HG03558 (cell line): ENCODE data around the gene ST6GALNAC6.

ENCODE experiments used
- ATAC-seq: cut with Tn5 transposase; IDR thresholded peaks from one replicate; pipeline ENCODE4 v1.9.1; 2021; ENCODE audit warnings: moderate number of reproducible peaks; ENCODE audit not compliant: unreplicated experiment; ENCODE audit errors: extremely low read depth

The ST6GALNAC6 gene

DNA sequence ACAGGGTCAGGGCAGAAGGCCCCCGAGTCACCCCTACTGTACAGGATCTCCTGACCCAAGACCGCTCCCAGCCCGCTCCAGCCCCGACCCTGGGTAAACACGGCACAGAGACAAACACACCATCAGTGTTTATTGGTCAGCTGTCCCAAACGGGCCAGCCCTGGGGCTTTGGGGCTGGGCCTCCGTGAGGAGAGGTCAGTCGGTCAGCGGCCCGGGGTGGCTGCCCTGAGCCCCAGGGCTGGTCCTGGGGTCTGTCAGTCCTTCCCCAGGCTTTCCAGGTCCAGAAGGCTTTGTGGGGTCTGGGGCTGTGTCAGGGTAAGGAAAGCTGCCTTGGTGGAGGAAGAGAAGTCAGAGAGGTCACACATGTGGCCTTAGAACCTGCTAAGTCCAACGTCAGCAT lies 35.6 kb upstream of the ST6GALNAC6 start:
- no peak for ATAC-seq

DNA sequence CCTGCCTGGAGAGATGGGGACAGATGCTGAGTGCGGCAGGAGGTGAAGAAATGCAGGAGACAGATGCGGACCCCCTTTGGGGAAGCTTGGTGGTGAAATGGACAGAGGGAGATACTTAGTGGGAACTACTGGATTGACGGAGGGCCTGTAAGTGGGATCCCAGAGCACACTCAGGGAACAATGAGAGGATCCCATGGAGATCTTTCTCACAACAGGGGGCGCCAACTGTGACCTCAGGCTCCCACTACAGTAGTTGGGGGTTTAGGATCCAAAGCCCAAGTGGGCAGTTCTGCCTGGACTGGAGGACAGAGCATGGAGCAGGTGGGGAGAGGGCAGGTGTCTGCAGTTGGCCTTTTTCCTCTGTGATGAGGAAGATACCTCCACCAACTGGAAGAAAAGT lies 34.8 kb upstream of the ST6GALNAC6 start:
- no peak for ATAC-seq

- ATAC-seq, result no peak
Measured at GRCh38 chr9:127931092-127931881, 31.9 kb upstream of the ST6GALNAC6 start.

DNA sequence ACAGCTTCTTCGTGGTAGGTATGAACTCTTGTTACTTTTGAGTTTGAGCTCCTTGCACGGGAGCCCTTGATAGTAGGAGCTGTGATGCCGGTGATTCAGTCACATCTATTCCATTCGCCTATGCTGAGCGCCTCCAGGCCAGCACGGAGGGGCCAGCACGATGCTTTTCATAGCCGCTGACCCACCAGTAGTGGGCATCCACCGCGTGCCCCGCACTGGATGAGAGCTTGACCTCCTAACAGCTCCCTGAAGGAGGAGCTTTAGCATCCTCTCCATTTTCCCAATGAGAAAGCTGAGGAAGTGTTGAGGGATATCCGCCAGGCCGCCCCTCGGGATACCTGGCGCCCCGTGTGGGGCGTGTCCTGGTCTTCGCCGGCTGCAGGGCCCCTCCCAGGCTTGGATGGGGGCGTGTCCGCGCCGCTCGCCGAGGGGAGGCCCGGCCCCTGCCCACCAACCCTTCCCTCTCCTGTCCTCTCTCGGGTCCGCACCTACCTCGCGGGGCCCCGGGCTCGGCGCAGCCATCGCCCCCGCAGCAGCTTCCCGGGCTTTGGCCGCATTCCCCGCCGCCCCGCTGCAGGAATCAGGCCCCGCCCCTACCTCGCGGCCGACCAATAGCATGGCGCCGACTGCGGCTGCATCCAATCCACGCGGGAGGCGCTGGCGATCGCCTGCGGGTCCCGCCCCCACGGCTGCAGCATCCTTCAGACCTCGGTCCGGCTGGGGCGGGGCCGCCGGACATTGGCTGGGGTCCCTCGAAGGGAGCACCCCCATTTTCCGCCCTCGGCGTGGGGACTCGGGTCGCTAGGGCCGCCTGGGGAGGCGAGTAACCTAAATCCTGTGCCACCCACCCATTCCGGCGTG lies 31.1 kb upstream of the ST6GALNAC6 start, which contains the start of gene PIP5KL1:
TSS of gene PIP5KL1 (minus strand) at position 547 of the 861 bp plus-strand sequence. CDS start at position 522, 25 bp downstream.
- ATAC-seq, result no peak

GRCh38 chr9:127929625-127929979 lies 30.2 kb upstream of the ST6GALNAC6 start:
- ATAC-seq, result no peak

DNA sequence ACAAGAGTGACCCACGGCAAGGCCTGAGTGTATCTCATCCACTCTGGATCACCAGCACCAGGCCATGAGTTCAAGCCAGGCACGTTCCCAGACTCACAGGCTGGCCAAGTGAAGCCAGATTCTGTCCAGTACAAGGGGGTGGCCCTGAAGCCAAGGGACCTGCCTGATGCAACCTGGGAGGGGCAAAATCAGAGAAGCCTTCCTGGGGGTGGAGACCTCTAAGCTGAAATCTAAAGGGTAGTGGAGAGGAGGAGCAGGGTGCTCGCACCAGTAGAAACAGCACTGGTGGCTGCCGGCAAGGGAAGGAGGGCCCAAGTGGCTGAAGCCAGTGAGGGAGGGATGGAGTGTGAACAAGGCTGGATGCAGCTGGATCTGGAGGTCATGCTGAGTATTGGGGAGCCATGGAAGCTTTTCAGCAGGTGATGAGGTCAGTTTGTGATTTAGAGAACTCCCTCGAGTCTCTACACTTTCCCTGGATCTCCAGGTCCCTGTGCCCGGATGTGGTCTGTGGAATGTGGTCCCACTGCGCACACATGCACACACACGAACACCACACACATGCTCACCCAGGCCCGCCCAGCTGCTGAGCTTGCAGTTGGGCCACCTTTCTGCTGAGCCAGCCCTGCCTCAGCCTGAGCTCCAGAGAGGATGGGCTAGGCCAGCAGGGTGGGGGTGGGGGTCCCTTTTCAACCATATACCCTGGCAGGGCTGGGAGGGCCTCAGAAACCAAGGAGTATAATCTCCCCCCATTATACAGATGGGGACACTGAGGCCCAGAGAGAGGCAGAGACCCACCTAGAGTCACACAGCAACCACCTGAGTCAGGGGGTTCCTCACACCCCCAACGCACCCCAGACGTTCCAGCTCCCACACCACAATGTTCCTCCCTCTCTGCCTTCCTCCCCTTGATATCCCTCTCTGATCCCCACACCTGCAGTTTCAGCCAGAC lies 29.5 kb upstream of the ST6GALNAC6 start:
- no peak for ATAC-seq

DNA sequence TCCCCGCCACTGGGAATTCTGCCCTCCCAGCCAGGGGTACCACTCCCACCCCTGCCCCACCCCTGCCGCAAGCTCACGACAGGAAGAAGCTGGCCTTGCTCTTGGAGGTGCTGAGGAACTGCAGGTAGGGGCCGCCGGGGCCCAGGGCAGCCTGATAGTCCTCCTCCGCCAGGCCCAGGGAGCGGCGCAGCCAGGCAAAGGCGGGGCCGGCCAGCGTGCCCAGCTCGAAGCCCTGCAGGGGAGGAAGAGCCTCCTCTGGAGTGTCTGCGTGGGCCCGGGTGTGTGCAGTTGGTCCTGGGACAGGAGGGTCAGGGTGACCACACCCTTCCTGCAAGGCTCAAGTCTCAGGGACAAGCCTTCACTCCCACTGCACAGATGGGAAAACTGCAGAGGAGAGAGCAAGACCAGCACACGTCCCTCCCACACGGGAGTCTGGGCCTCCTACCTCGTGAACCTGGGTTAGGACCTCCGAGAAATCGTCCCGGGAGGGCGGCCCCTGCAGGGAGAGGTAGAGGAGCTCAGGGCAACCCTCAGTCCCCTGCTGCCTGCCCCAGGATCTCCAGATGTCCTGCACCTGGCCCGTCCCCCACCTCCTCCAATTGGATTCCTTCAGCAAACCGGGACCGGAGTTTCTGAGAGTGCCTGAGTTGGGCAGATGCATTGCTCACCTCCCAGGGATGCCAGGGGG lies 28.7 kb upstream of the ST6GALNAC6 start:
- ATAC-seq, result no peak

- no peak for ATAC-seq
Measured at GRCh38 chr9:127927201-127927987, 28.0 kb upstream of the ST6GALNAC6 start.

- ATAC-seq, result no peak
Measured at GRCh38 chr9:127926906-127927200, 27.4 kb upstream of the ST6GALNAC6 start.

DNA sequence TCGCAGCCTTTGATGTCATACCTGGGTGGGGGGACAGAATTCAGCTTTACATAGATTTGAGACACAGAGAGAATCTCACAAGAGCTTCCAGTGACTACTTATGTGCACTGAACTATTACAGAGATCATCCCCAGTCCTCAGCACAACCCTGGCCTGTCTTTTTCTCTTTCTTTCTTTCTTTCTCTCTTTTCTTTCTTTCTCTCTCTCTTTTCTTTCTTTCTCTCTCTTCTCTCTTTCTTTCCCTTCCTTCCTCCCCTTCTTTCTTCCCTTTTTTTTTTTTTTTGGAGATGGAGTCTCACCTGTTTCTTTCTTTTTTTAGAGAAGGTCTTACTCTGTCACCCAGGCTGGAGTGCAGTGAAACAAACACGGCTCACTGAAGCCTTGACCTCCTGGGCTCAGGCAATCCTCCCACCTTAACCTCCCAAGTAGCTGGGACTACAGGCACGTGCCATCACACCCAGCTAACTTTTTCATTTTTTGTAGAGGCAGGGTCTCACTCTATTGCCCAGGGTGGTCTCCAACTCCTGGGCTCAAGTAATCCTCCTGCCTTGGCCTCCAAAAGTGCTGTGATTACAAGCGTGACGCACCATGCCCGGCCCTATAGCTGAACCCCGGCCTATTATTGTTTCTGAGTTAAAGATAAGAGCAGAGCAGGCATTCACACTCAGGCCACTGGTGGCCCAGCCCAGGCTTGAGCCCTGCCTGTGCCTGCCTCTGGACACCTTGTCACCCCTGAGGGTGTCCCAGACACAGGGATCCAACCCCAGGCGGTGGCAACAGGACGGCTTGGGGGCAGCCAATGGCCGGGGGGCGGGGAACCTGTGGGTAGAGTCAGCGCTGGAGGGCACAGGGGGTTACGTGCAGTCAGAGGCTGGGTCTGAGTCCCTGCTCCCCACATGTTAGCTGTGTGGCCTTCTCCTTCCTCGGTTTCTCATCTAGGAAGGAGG lies 26.8 kb upstream of the ST6GALNAC6 start:
- no peak for ATAC-seq

- no peak for ATAC-seq
Measured at GRCh38 chr9:127924736-127925444, 25.5 kb upstream of the ST6GALNAC6 start.

GRCh38 chr9:127923771-127924170 lies 24.4 kb upstream of the ST6GALNAC6 start:
- ATAC-seq, result no peak

DNA sequence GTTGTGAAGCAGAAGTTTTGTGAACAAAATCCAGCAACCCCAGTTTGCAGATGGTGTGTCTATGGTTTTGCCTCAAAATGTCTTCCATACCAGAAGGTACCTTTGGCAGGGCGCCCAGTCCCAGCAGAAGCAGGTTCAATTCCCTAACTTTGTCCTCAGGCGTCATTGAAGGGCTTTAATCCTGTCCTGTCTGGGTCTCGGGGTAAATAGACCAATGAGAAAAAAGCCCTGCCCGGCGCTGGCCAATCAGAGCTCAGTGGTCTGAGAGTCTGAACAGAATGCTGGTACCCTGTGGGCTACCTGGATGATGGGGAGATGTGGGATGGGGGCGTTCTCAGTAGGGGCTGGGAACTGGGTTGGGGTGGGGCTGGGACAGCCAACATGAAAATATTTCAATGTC lies 23.6 kb upstream of the ST6GALNAC6 start:
- no peak for ATAC-seq

DNA sequence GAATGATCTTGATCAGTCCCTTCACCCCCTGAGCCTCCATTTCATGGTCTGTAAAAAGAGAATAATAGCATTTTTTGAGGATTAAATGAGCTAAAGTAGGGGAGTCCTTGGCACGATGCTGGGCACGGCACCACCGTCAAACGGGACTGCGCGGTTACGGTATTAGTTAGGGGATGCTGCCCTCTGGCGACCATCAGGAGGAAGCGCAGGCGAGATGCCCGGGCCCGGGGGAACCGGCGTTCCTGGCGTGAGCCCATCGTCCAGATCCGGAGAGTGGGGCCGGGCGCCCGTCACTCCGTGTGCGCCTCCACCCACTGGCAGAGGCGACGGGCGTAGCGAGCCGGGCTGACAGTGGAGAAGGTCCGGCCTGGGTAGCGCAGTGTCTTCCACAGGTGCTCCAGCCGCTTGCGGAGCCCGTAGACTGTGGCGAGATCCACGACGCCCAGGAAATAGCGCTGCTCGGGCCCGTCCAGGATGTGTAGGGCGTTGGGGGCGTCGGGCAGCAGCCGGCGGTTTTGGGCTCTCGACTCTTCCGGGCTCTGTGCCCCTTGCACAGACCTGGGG lies 22.2 kb upstream of the ST6GALNAC6 start:
- ATAC-seq, result no peak

DNA sequence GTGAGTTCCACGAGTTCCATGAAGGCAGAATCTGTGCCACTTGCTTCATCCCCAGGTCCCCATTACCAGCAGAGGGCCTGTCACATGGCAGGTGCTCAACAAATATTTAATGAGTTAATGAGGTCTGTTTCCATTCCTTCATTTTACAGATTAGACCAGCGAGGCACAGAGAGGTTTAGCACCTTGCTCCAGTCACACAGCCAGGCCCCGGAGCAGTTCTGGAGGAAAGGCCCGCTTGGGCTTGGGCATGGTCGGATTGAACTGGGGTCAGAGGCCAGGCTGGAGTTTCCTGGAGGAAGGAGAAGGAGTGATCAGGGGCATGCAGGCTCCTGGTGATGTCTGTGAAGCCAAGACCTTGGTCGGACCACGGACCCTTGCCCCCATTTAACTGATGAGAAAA lies 21.4 kb upstream of the ST6GALNAC6 start:
- no peak for ATAC-seq

GRCh38 chr9:127919253-127919815 lies 19.9 kb upstream of the ST6GALNAC6 start:
- no peak for ATAC-seq
